HG02588 (cell line): ENCODE measurements around the gene ZNF280A.

Source experiments
- ATAC-seq: cut with Tn5 transposase; IDR thresholded peaks from one replicate; pipeline ENCODE4 v1.9.1; 2021; ENCODE audit warnings: mild to moderate bottlenecking, moderate library complexity; ENCODE audit not compliant: unreplicated experiment

ZNF280A gene

GRCh38 chr22:22520020-22520656, at the start of gene ZNF280A:
Gene ZNF280A, minus strand, starts transcription at chr22:22520270. Its CDS starts 4,640 bp downstream, at chr22:22515630.
- ATAC-seq = no peak

- ATAC-seq = no peak
Measured at GRCh38 chr22:22569218-22569617, 49.1 kb upstream of the ZNF280A start.

GRCh38 chr22:22565981-22566380, 45.9 kb upstream of the ZNF280A start:
- ATAC-seq = no peak

- ATAC-seq = no peak
Measured at GRCh38 chr22:22558972-22559603, 39.0 kb upstream of the ZNF280A start, which contains the start of gene PRAME. Gene PRAME, minus strand, starts transcription at chr22:22559265. Its CDS starts 2,433 bp downstream, at chr22:22556832.

GRCh38 chr22:22558071-22558971, 38.3 kb upstream of the ZNF280A start:
- no peak for ATAC-seq

GRCh38 chr22:22556995-22557925, 37.2 kb upstream of the ZNF280A start:
- ATAC-seq = no peak

- no peak for ATAC-seq
Measured at GRCh38 chr22:22556578-22556977, 36.5 kb upstream of the ZNF280A start.

- ATAC-seq = no peak
Measured at GRCh38 chr22:22555596-22555995, 35.5 kb upstream of the ZNF280A start.

- no peak for ATAC-seq
Measured at GRCh38 chr22:22554587-22555284, 34.7 kb upstream of the ZNF280A start.

GRCh38 chr22:22553735-22554586, 33.9 kb upstream of the ZNF280A start:
- no peak for ATAC-seq

- no peak for ATAC-seq
Measured at GRCh38 chr22:22553141-22553540, 33.1 kb upstream of the ZNF280A start.

GRCh38 chr22:22552630-22553029, 32.6 kb upstream of the ZNF280A start:
- ATAC-seq = no peak

GRCh38 chr22:22550789-22551434, 30.8 kb upstream of the ZNF280A start:
- ATAC-seq = no peak

- no peak for ATAC-seq
Measured at GRCh38 chr22:22548910-22549309, 28.8 kb upstream of the ZNF280A start.

- ATAC-seq = no peak
Measured at GRCh38 chr22:22548317-22548716, 28.2 kb upstream of the ZNF280A start.

- no peak for ATAC-seq
Measured at GRCh38 chr22:22547692-22548300, 27.7 kb upstream of the ZNF280A start.

GRCh38 chr22:22547226-22547625, 27.2 kb upstream of the ZNF280A start:
- ATAC-seq = no peak

- ATAC-seq = no peak
Measured at GRCh38 chr22:22546490-22546889, 26.4 kb upstream of the ZNF280A start.
